Measurements from ENCODE around the gene SMIM31.
A peak's percentile ranks its signal among the peaks of the same experiment; 100 is the strongest.

The SMIM31 gene

GRCh38 chr4:164770010-164770724 lies 16.2 kb downstream of the SMIM31 start:
- no peak overlapping the region for H4K91ac ChIP-seq (ENCODE audit: low read length)
- no peak overlapping the region for H2BK120ac ChIP-seq (ENCODE audit: low read depth, low read length)
- no peak overlapping the region for H2BK5ac ChIP-seq (ENCODE audit: low read depth, low read length, poor library complexity, severe bottlenecking)
- no peak overlapping the region for H3K18ac ChIP-seq (ENCODE audit: low read depth in 1 of 2, low read length in 2 of 2)
- no peaks in the 10 kb centered on the region for H3K4me1 ChIP-seq (ENCODE audit: control insufficient read depth, insufficient read depth, low read depth, low read length)
- H3K27ac ChIP-seq (ENCODE audit: low read length, poor library complexity, severe bottlenecking), result no peak overlapping the region
- DNase-seq, result no peak
- H3K79me1 ChIP-seq (replicated peaks; ENCODE audit: low read length, poor library complexity, severe bottlenecking), result no peaks in the 10 kb centered on the region
- WGBS, result 82% methylated on average over 4 of the region's 4 CpGs
- no peak overlapping the region for H3K14ac ChIP-seq (ENCODE audit: low read length in 2 of 2)
- no peaks in the 10 kb centered on the region for H3K36me3 ChIP-seq (ENCODE audit: control insufficient read depth in 1 of 2, insufficient read depth in 2 of 2, low read depth in 1 of 2, low read length in 2 of 2)
- H2AK5ac ChIP-seq (ENCODE audit: low read length, severe bottlenecking), result no peak overlapping the region
- H3K4me2 ChIP-seq (ENCODE audit: low read length, poor library complexity, severe bottlenecking), result no peak overlapping the region
- peaks cover 0 to 19% of the 10 kb centered on the region in 2 experiments for H3K27me3 ChIP-seq (ENCODE audit: control insufficient read depth in 1 of 2, insufficient read depth in 1 of 2, low read length in 2 of 2)
- no peak overlapping the region for H3K4ac ChIP-seq (ENCODE audit: low read depth in 1 of 2, low read length in 2 of 2)
- no peak overlapping the region for H3K23ac ChIP-seq (ENCODE audit: low read length in 2 of 2)
- H3K9me3 ChIP-seq (ENCODE audit: control insufficient read depth, low read length), result no peaks in the 10 kb centered on the region
- no peak overlapping the region for H4K8ac ChIP-seq (ENCODE audit: low read length)
- H3K4me3 ChIP-seq (ENCODE audit: insufficient read depth in 1 of 2, low read depth in 1 of 2, low read length in 2 of 2), result no peak overlapping the region
- no peak overlapping the region for H2BK12ac ChIP-seq (ENCODE audit: low read length in 2 of 2)
- no peak overlapping the region for H2BK15ac ChIP-seq (ENCODE audit: low read depth, poor library complexity, severe bottlenecking)
- H3K9ac ChIP-seq (ENCODE audit: low read length), result no peak overlapping the region
- H2AFZ ChIP-seq (ENCODE audit: low read depth, low read length), result no peak overlapping the region

GRCh38 chr4:164771088-164771487 lies 17.2 kb downstream of the SMIM31 start:
- 90% methylated on average over 5 of the region's 5 CpGs for WGBS
- Histone ChIP-seq H3K27me3 (ENCODE audit: control insufficient read depth in 1 of 2, insufficient read depth in 1 of 2, low read length in 2 of 2) (peaks cover 0 to 19% of the 10 kb centered on the region in 2 experiments), H4K8ac (ENCODE audit: low read length) (no peak overlapping the region)

GRCh38 chr4:164772076-164772475 lies 18.1 kb downstream of the SMIM31 start:
- Histone ChIP-seq H2BK120ac (ENCODE audit: low read depth, low read length) (no peak overlapping the region), H3K4ac (ENCODE audit: low read depth in 1 of 2, low read length in 2 of 2) (no peak overlapping the region), H3K23ac (ENCODE audit: low read length in 2 of 2) (no peak overlapping the region), H3K4me3 (ENCODE audit: insufficient read depth in 1 of 2, low read depth in 1 of 2, low read length in 2 of 2) (no peak overlapping the region), H3K4me1 (ENCODE audit: control insufficient read depth, insufficient read depth, low read depth, low read length) (no peaks in the 10 kb centered on the region), H4K8ac (ENCODE audit: low read length) (no peak overlapping the region), H3K18ac (ENCODE audit: low read depth in 1 of 2, low read length in 2 of 2) (no peak overlapping the region), H2BK15ac (ENCODE audit: low read depth, poor library complexity, severe bottlenecking) (no peak overlapping the region), H3K14ac (ENCODE audit: low read length in 2 of 2) (no peak overlapping the region), H3K9me3 (ENCODE audit: control insufficient read depth, low read length) (no peaks in the 10 kb centered on the region), H2AFZ (ENCODE audit: low read depth, low read length) (no peak overlapping the region), H3K4me2 (ENCODE audit: low read length, poor library complexity, severe bottlenecking) (no peak overlapping the region), H3K27ac (ENCODE audit: low read length, poor library complexity, severe bottlenecking) (no peak overlapping the region), H2BK12ac (ENCODE audit: low read length in 2 of 2) (no peak overlapping the region), H3K36me3 (ENCODE audit: control insufficient read depth in 1 of 2, insufficient read depth in 2 of 2, low read depth in 1 of 2, low read length in 2 of 2) (no peaks in the 10 kb centered on the region), H3K79me1 (replicated peaks; ENCODE audit: low read length, poor library complexity, severe bottlenecking) (no peaks in the 10 kb centered on the region), H2AK5ac (ENCODE audit: low read length, severe bottlenecking) (no peak overlapping the region), H3K9ac (ENCODE audit: low read length) (no peak overlapping the region), H2BK5ac (ENCODE audit: low read depth, low read length, poor library complexity, severe bottlenecking) (no peak overlapping the region), H3K27me3 (ENCODE audit: control insufficient read depth in 1 of 2, insufficient read depth in 1 of 2, low read length in 2 of 2) (peaks cover 0 to 18% of the 10 kb centered on the region in 2 experiments), H4K91ac (ENCODE audit: low read length) (no peak overlapping the region)
- WGBS, result 79% methylated on average over 4 of the region's 7 CpGs
- no peak for DNase-seq

More at GRCh38 chr4:164771088-164771487, 17.2 kb downstream of the SMIM31 start:
- Histone ChIP-seq H3K79me1 (replicated peaks; ENCODE audit: low read length, poor library complexity, severe bottlenecking) (no peaks in the 10 kb centered on the region), H3K9me3 (ENCODE audit: control insufficient read depth, low read length) (no peaks in the 10 kb centered on the region), H2AFZ (ENCODE audit: low read depth, low read length) (no peak overlapping the region), H4K91ac (ENCODE audit: low read length) (no peak overlapping the region), H2BK5ac (ENCODE audit: low read depth, low read length, poor library complexity, severe bottlenecking) (no peak overlapping the region), H3K36me3 (ENCODE audit: control insufficient read depth in 1 of 2, insufficient read depth in 2 of 2, low read depth in 1 of 2, low read length in 2 of 2) (no peaks in the 10 kb centered on the region), H2BK12ac (ENCODE audit: low read length in 2 of 2) (no peak overlapping the region), H3K4me1 (ENCODE audit: control insufficient read depth, insufficient read depth, low read depth, low read length) (no peaks in the 10 kb centered on the region), H3K23ac (ENCODE audit: low read length in 2 of 2) (no peak overlapping the region), H3K9ac (ENCODE audit: low read length) (no peak overlapping the region), H3K4me3 (ENCODE audit: insufficient read depth in 1 of 2, low read depth in 1 of 2, low read length in 2 of 2) (no peak overlapping the region), H2BK120ac (ENCODE audit: low read depth, low read length) (no peak overlapping the region), H3K27ac (ENCODE audit: low read length, poor library complexity, severe bottlenecking) (no peak overlapping the region), H2BK15ac (ENCODE audit: low read depth, poor library complexity, severe bottlenecking) (no peak overlapping the region), H2AK5ac (ENCODE audit: low read length, severe bottlenecking) (no peak overlapping the region), H3K4ac (ENCODE audit: low read depth in 1 of 2, low read length in 2 of 2) (no peak overlapping the region), H3K14ac (ENCODE audit: low read length in 2 of 2) (no peak overlapping the region), H3K4me2 (ENCODE audit: low read length, poor library complexity, severe bottlenecking) (no peak overlapping the region), H3K18ac (ENCODE audit: low read depth in 1 of 2, low read length in 2 of 2) (no peak overlapping the region)
- no peak for DNase-seq

GRCh38 chr4:164779080-164779479 lies 25.1 kb downstream of the SMIM31 start:
- Histone ChIP-seq H3K79me1 (replicated peaks; ENCODE audit: low read length, poor library complexity, severe bottlenecking) (no peaks in the 10 kb centered on the region), H3K9ac (ENCODE audit: low read length) (no peak overlapping the region), H3K4me1 (ENCODE audit: control insufficient read depth, insufficient read depth, low read depth, low read length) (peaks cover 4% of the 10 kb centered on the region), H2AFZ (ENCODE audit: low read depth, low read length) (no peak overlapping the region), H4K91ac (ENCODE audit: low read length) (no peak overlapping the region), H3K27me3 (ENCODE audit: control insufficient read depth in 1 of 2, insufficient read depth in 1 of 2, low read length in 2 of 2) (peaks cover 0 to 3% of the 10 kb centered on the region in 2 experiments), H3K18ac (ENCODE audit: low read depth in 1 of 2, low read length in 2 of 2) (no peak overlapping the region), H3K23ac (ENCODE audit: low read length in 2 of 2) (no peak overlapping the region), H3K14ac (ENCODE audit: low read length in 2 of 2) (no peak overlapping the region), H2BK15ac (ENCODE audit: low read depth, poor library complexity, severe bottlenecking) (no peak overlapping the region), H3K36me3 (ENCODE audit: control insufficient read depth in 1 of 2, insufficient read depth in 2 of 2, low read depth in 1 of 2, low read length in 2 of 2) (no peaks in the 10 kb centered on the region), H3K27ac (ENCODE audit: low read length, poor library complexity, severe bottlenecking) (no peak overlapping the region), H2BK120ac (ENCODE audit: low read depth, low read length) (no peak overlapping the region), H3K4ac (ENCODE audit: low read depth in 1 of 2, low read length in 2 of 2) (no peak overlapping the region), H2BK5ac (ENCODE audit: low read depth, low read length, poor library complexity, severe bottlenecking) (peak overlapping the region; percentile 35), H4K8ac (ENCODE audit: low read length) (no peak overlapping the region), H3K4me2 (ENCODE audit: low read length, poor library complexity, severe bottlenecking) (no peak overlapping the region), H2BK12ac (ENCODE audit: low read length in 2 of 2) (no peak overlapping the region), H3K4me3 (ENCODE audit: insufficient read depth in 1 of 2, low read depth in 1 of 2, low read length in 2 of 2) (no peak overlapping the region), H2AK5ac (ENCODE audit: low read length, severe bottlenecking) (no peak overlapping the region), H3K9me3 (ENCODE audit: control insufficient read depth, low read length) (no peaks in the 10 kb centered on the region)
- WGBS, result 89% methylated on average over 6 of the region's 7 CpGs
- DNase-seq, result no peak

All from mesenchymal stem cell (in vitro differentiated cells and primary cell).